Astrocyte (in vitro differentiated cells and primary cell): ENCODE data around the gene CELSR2. TPM values are rescaled to one million over a fixed set of nuclear protein-coding genes. Genes with fewer than 3 reads are reported as not detected.

ENCODE experiments used
- DNase-seq: peaks from one replicate; pipeline ENCODE4 v3.0.0-alpha.2; 2010; ENCODE audit warnings: low read depth
- FAIRE-seq: peaks from 2 replicates; lab custom pipeline; 2011; peaks lifted over from hg19 to GRCh38; lab: Jason Lieb, UNC
- H2AFZ ChIP-seq: 2 replicates; pipeline ENCODE4 v1.6.0; 2012; ENCODE audit warnings: low read depth, low read length, inconsistent platforms
- H3K27ac ChIP-seq: 2 replicates; pipeline ENCODE4 v1.5.1; 2011; ENCODE audit warnings: low read depth, low read length, inconsistent platforms
- H3K27me3 ChIP-seq: 2 replicates; pipeline ENCODE4 v1.6.0; 2011; ENCODE audit warnings: low read length, inconsistent platforms; ENCODE audit not compliant: insufficient read depth
- H3K36me3 ChIP-seq: 2 replicates; pipeline ENCODE4 v1.5.1; 2011; ENCODE audit warnings: low read length, inconsistent platforms; ENCODE audit not compliant: insufficient read depth
- H3K4me1 ChIP-seq: 2 replicates; pipeline ENCODE4 v1.5.1; 2011; ENCODE audit warnings: low read length, inconsistent platforms; ENCODE audit not compliant: insufficient read depth
- H3K4me2 ChIP-seq: 2 replicates; pipeline ENCODE4 v1.6.0; 2012; ENCODE audit warnings: low read length, inconsistent platforms
- H3K4me3 ChIP-seq: 2 replicates; pipeline ENCODE4 v1.5.1; 2011; ENCODE audit warnings: low read depth, mild to moderate bottlenecking, low read length, inconsistent platforms; ENCODE audit not compliant: insufficient read depth
- H3K79me2 ChIP-seq: 2 replicates; pipeline ENCODE4 v1.6.0; 2012; ENCODE audit warnings: mild to moderate bottlenecking, low read length, inconsistent platforms; ENCODE audit not compliant: insufficient read depth
- H3K9ac ChIP-seq: 2 replicates; pipeline ENCODE4 v1.6.0; 2012; ENCODE audit warnings: mild to moderate bottlenecking, low read length, inconsistent platforms
- H3K9me3 ChIP-seq: 2 replicates; pipeline ENCODE4 v1.5.1; 2012; ENCODE audit warnings: low read depth, mild to moderate bottlenecking, low read length, inconsistent platforms; ENCODE audit not compliant: insufficient read depth
- H4K20me1 ChIP-seq: 2 replicates; pipeline ENCODE4 v1.6.0; 2012; ENCODE audit warnings: low read length, inconsistent platforms; ENCODE audit not compliant: insufficient read depth
- H3K27ac Mint-ChIP-seq: one replicate; pipeline ENCODE4 v1.8.0; 2021; ENCODE audit warnings: mild to moderate bottlenecking, mixed read lengths; ENCODE audit not compliant: unreplicated experiment
- H3K27me3 Mint-ChIP-seq: one replicate; pipeline ENCODE4 v1.8.0; 2021; ENCODE audit warnings: low read depth, mixed read lengths; ENCODE audit not compliant: unreplicated experiment
- H3K36me3 Mint-ChIP-seq: one replicate; pipeline ENCODE4 v1.8.0; 2021; ENCODE audit warnings: low read depth, mixed read lengths; ENCODE audit not compliant: unreplicated experiment
- H3K4me1 Mint-ChIP-seq: one replicate; pipeline ENCODE4 v1.8.0; 2021; ENCODE audit warnings: low read depth, mixed read lengths; ENCODE audit not compliant: unreplicated experiment
- H3K4me3 Mint-ChIP-seq: one replicate; pipeline ENCODE4 v1.8.0; 2021; ENCODE audit warnings: mild to moderate bottlenecking, moderate library complexity, mixed read lengths; ENCODE audit not compliant: unreplicated experiment
- H3K9me3 Mint-ChIP-seq: one replicate; pipeline ENCODE4 v1.8.0; 2021; ENCODE audit warnings: mild to moderate bottlenecking, mixed read lengths; ENCODE audit not compliant: unreplicated experiment
- EZH2 ChIP-seq: IDR thresholded peaks from 2 replicates; pipeline ENCODE4 v1.6.1; 2012; ENCODE audit warnings: mild to moderate bottlenecking, low read length, inconsistent platforms; ENCODE audit not compliant: insufficient read depth
- total RNA-seq: library from RNA; stranded (reverse); gene quantifications from 2 replicates; pipeline ENCODE4 v1.2.1, GENCODE V29; 2021
- TF ChIP-seq, protein P1 (sequence below): IDR thresholded peaks from 2 replicates; pipeline ENCODE4 v1.5.1; 2011; ENCODE audit warnings: low read depth, mild to moderate bottlenecking, inconsistent platforms, low read length, moderate library complexity; ENCODE audit not compliant: insufficient read depth

CELSR2 gene
- total RNA-seq, 1 donor from 2014 or later: 10.0 TPM

DNA sequence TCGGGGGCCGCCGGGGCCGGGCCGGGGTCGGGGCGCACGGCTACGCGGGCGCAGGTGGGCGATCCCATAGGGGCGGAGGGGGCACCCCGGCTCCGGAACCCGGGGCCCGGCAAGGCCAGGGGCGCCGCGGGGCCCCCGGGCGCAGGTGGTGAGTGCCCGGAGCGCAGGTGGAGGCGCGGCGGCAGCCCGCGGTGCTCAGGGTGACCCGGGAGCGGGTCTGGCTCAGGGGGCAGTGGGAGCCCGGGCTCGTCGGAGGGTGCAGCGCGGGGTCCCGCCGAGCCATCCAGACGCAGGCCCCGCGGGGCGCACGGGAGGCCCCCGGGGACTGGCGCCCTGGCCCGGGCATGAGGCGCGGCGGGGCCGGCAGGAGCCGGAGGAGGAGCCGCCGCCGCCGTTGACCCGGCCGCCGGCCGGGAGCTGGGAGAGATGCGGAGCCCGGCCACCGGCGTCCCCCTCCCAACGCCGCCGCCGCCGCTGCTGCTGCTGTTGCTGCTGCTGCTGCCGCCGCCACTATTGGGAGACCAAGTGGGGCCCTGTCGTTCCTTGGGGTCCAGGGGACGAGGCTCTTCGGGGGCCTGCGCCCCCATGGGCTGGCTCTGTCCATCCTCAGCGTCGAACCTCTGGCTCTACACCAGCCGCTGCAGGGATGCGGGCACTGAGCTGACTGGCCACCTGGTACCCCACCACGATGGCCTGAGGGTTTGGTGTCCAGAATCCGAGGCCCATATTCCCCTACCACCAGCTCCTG lies 489 bp downstream of the CELSR2 start:
- peaks cover 26% of the 10 kb centered on the region for H3K4me1 ChIP-seq
- peak overlapping the region; percentile 76 for H3K4me3 Mint-ChIP-seq
- H3K27ac Mint-ChIP-seq: no peak overlapping the region
- no peaks in the 10 kb centered on the region for H3K9me3 ChIP-seq
- H3K36me3 ChIP-seq: no peaks in the 10 kb centered on the region
- no peak for DNase-seq
- FAIRE-seq: no peak
- TF ChIP-seq EZH2: no peak
- TF ChIP-seq, protein P1, sequence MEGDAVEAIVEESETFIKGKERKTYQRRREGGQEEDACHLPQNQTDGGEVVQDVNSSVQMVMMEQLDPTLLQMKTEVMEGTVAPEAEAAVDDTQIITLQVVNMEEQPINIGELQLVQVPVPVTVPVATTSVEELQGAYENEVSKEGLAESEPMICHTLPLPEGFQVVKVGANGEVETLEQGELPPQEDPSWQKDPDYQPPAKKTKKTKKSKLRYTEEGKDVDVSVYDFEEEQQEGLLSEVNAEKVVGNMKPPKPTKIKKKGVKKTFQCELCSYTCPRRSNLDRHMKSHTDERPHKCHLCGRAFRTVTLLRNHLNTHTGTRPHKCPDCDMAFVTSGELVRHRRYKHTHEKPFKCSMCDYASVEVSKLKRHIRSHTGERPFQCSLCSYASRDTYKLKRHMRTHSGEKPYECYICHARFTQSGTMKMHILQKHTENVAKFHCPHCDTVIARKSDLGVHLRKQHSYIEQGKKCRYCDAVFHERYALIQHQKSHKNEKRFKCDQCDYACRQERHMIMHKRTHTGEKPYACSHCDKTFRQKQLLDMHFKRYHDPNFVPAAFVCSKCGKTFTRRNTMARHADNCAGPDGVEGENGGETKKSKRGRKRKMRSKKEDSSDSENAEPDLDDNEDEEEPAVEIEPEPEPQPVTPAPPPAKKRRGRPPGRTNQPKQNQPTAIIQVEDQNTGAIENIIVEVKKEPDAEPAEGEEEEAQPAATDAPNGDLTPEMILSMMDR: no peak
- H4K20me1 ChIP-seq: no peaks in the 10 kb centered on the region
- H3K27me3 ChIP-seq: no peaks in the 10 kb centered on the region
- no peaks in the 10 kb centered on the region for H3K9me3 Mint-ChIP-seq
- H3K79me2 ChIP-seq: peaks cover 2% of the 10 kb centered on the region
- peaks cover 9% of the 10 kb centered on the region for H3K36me3 Mint-ChIP-seq
- H2AFZ ChIP-seq: peak overlapping the region; percentile 63
- no peak overlapping the region for H3K27ac ChIP-seq
- peak overlapping the region; percentile 82 for H3K4me2 ChIP-seq
- peak overlapping the region; percentile 55 for H3K4me3 ChIP-seq
- H3K27me3 Mint-ChIP-seq: peaks cover 6% of the 10 kb centered on the region
- peaks cover 11% of the 10 kb centered on the region for H3K4me1 Mint-ChIP-seq
- peak overlapping the region; percentile 23 for H3K9ac ChIP-seq

DNA sequence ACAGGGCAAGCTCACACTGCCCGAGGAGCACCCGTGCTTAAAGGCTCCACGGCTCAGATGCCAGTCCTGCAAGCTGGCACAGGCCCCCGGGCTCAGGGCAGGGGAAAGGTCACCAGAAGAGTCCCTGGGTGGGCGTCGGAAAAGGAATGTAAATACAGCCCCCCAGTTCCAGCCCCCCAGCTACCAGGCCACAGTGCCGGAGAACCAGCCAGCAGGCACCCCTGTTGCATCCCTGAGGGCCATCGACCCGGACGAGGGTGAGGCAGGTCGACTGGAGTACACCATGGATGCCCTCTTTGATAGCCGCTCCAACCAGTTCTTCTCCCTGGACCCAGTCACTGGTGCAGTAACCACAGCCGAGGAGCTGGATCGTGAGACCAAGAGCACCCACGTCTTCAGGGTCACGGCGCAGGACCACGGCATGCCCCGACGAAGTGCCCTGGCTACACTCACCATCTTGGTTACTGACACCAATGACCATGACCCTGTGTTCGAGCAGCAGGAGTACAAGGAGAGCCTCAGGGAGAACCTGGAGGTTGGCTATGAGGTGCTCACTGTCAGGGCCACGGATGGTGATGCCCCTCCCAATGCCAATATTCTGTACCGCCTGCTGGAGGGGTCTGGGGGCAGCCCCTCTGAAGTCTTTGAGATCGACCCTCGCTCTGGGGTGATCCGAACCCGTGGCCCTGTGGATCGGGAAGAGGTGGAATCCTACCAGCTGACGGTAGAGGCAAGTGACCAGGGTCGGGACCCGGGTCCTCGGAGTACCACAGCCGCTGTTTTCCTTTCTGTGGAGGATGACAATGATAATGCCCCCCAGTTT lies 1.3 kb downstream of the CELSR2 start:
- H3K79me2 ChIP-seq: peaks cover 2% of the 10 kb centered on the region
- peaks cover 6% of the 10 kb centered on the region for H3K27me3 Mint-ChIP-seq
- peaks cover 9% of the 10 kb centered on the region for H3K36me3 Mint-ChIP-seq
- H3K4me1 ChIP-seq: peaks cover 26% of the 10 kb centered on the region
- no peaks in the 10 kb centered on the region for H3K27me3 ChIP-seq
- no peaks in the 10 kb centered on the region for H4K20me1 ChIP-seq
- H3K9me3 Mint-ChIP-seq: no peaks in the 10 kb centered on the region
- H3K27ac Mint-ChIP-seq: no peak overlapping the region
- no peaks in the 10 kb centered on the region for H3K36me3 ChIP-seq
- TF ChIP-seq, protein P1: no peak
- no peak for TF ChIP-seq EZH2
- H3K9me3 ChIP-seq: no peaks in the 10 kb centered on the region
- H2AFZ ChIP-seq: peak overlapping the region; percentile 63
- FAIRE-seq (no peak), DNase-seq (no peak)
- H3K9ac ChIP-seq: no peak overlapping the region
- H3K4me2 ChIP-seq: peak overlapping the region; percentile 82
- H3K4me3 Mint-ChIP-seq: peak overlapping the region; percentile 62
- peak overlapping the region; percentile 55 for H3K4me3 ChIP-seq
- no peak overlapping the region for H3K27ac ChIP-seq
- peaks cover 11% of the 10 kb centered on the region for H3K4me1 Mint-ChIP-seq
